Stimulated activated CD4-positive, alpha-beta T cell treated with anti-CD3 and anti-CD28 coated beads, Interleukin-12 subunit alpha, Interleukin-12 subunit beta, amount 100 ng/mL, for 4 hours (primary cell): ENCODE measurements around the gene RAB31.
"Not testable (repeated sequence)": the region's sequence is repeated elsewhere in the genome, so short reads cannot be mapped to it uniquely, and the experiment has no call there.

Source experiments
- DNase-seq: peaks from one replicate; pipeline ENCODE4 v3.0.0-alpha.2; 2020

The RAB31 gene

GRCh38 chr18:9898792-9899549 lies 190.9 kb downstream of the RAB31 start:
- no peak for DNase-seq

GRCh38 chr18:9899550-9899930 lies 191.4 kb downstream of the RAB31 start:
- not testable (repeated sequence) for DNase-seq

GRCh38 chr18:9900699-9901098 lies 192.6 kb downstream of the RAB31 start:
- no peak for DNase-seq

GRCh38 chr18:9901377-9901776 lies 193.3 kb downstream of the RAB31 start:
- no peak for DNase-seq

GRCh38 chr18:9902264-9902663 lies 194.2 kb downstream of the RAB31 start:
- not testable (repeated sequence) for DNase-seq

- DNase-seq: no peak
These were observed 194.7 kb downstream of the RAB31 start for GRCh38 chr18:9902832-9903231.

- no peak for DNase-seq
These were observed 197.4 kb downstream of the RAB31 start for GRCh38 chr18:9905401-9905922.

- no peak for DNase-seq
These were observed 198.4 kb downstream of the RAB31 start for GRCh38 chr18:9906481-9906880.

- DNase-seq: no peak
These were observed 199.8 kb downstream of the RAB31 start for GRCh38 chr18:9907867-9908266.

- DNase-seq: no peak
These were observed 202.0 kb downstream of the RAB31 start for GRCh38 chr18:9910071-9910470.

GRCh38 chr18:9910661-9911060 lies 202.6 kb downstream of the RAB31 start:
- no peak for DNase-seq

- no peak for DNase-seq
These were observed 203.1 kb downstream of the RAB31 start for GRCh38 chr18:9911226-9911625.
